CD14-positive monocyte (primary cell): ENCODE data around the gene PITRM1. TPM values are rescaled to one million over a fixed set of nuclear protein-coding genes. Genes with fewer than 3 reads are reported as not detected.

ENCODE experiments used
- DNase-seq, 3 donors: peaks; one replicate each; pipeline ENCODE4 v3.0.0-alpha.2; 2011 to 2022
- H2AFZ ChIP-seq: 2 replicates; pipeline ENCODE4 v1.6.0; 2012; ENCODE audit warnings: mild to moderate bottlenecking, low read depth, low read length, inconsistent platforms; ENCODE audit not compliant: insufficient read depth, poor library complexity, severe bottlenecking
- H3K27ac ChIP-seq, 2 donors: 1 replicate in 1 of 2; 2 replicates in 1 of 2; pipeline ENCODE4 v1.5.1; 2012 to 2013; ENCODE audit warnings: low read length in 2 of 2, control low read depth in 1 of 2, inconsistent platforms in 1 of 2, low read depth in 1 of 2, mild to moderate bottlenecking in 1 of 2
- H3K27me3 ChIP-seq, 2 donors: one replicate each; pipeline versions ENCODE4 v1.6.0 to v1.6.1; 2011 to 2013; ENCODE audit warnings: low read length in 2 of 2; ENCODE audit not compliant: control insufficient read depth in 2 of 2, insufficient read depth in 2 of 2
- H3K36me3 ChIP-seq, 2 donors: replicated peaks in 1 of 2; 1 replicate in 1 of 2; 2 replicates in 1 of 2; pipeline versions ENCODE4 v1.5.1 to v1.6.1; 2012 to 2013; ENCODE audit warnings: low read length in 2 of 2, control low read depth in 1 of 2, inconsistent platforms in 1 of 2, mild to moderate bottlenecking in 1 of 2; ENCODE audit not compliant: insufficient read depth in 2 of 2, control insufficient read depth in 1 of 2
- H3K4me1 ChIP-seq, 2 donors: 1 replicate in 1 of 2; 2 replicates in 1 of 2; pipeline versions ENCODE4 v1.5.1 to v1.6.1; 2012 to 2013; ENCODE audit warnings: low read length in 2 of 2, control low read depth in 1 of 2, inconsistent platforms in 1 of 2, mild to moderate bottlenecking in 1 of 2, moderate library complexity in 1 of 2; ENCODE audit not compliant: insufficient read depth in 2 of 2, control insufficient read depth in 1 of 2
- H3K4me2 ChIP-seq: replicated peaks from 2 replicates; pipeline ENCODE3; 2012; ENCODE audit warnings: low read length, moderate library complexity, mild to moderate bottlenecking; ENCODE audit not compliant: poor library complexity, severe bottlenecking; ENCODE audit errors: extremely low read depth
- H3K4me3 ChIP-seq, 3 experiments: fragments of 200-600 bp in 1 of 3; sonication (generic) in 1 of 3; replicated peaks in 1 of 3; 1 replicate in 2 of 3; 2 replicates in 1 of 3; pipeline ENCODE4 v1.5.1; 2011 to 2013; ENCODE audit warnings: low read length in 3 of 3, mild to moderate bottlenecking in 3 of 3, control low read depth in 2 of 3, low read depth in 2 of 3, inconsistent platforms in 1 of 3, moderate library complexity in 1 of 3
- H3K79me2 ChIP-seq: 2 replicates; pipeline ENCODE4 v1.6.0; 2012; ENCODE audit warnings: mild to moderate bottlenecking, control low read depth, inconsistent platforms, low read length, moderate library complexity; ENCODE audit not compliant: insufficient read depth
- H3K9ac ChIP-seq: 2 replicates; pipeline ENCODE4 v1.6.0; 2017; ENCODE audit warnings: low read length, mild to moderate bottlenecking; ENCODE audit not compliant: insufficient read depth, poor library complexity, severe bottlenecking
- H3K9me3 ChIP-seq, 2 donors: replicated peaks in 1 of 2; 1 replicate in 1 of 2; 2 replicates in 1 of 2; pipeline versions ENCODE4 v1.5.1 to v1.6.1; 2012 to 2013; ENCODE audit warnings: low read length in 2 of 2, control low read depth in 1 of 2; ENCODE audit not compliant: control insufficient read depth in 1 of 2, insufficient read depth in 1 of 2
- H4K20me1 ChIP-seq: 2 replicates; pipeline ENCODE4 v1.6.0; 2012; ENCODE audit warnings: mild to moderate bottlenecking, low read length, control low read depth, moderate library complexity; ENCODE audit not compliant: insufficient read depth
- H3K27ac Mint-ChIP-seq, 7 donors: one replicate each; pipeline ENCODE4 v1.8.0; 2020; ENCODE audit warnings: mild to moderate bottlenecking in 7 of 7, mixed read lengths in 7 of 7, moderate library complexity in 6 of 7, inconsistent platforms in 2 of 7
- H3K27me3 Mint-ChIP-seq, 3 donors: one replicate each; pipeline ENCODE4 v1.8.0; 2021 to 2022; ENCODE audit warnings: low read depth in 3 of 3, mild to moderate bottlenecking in 3 of 3, mixed read lengths in 3 of 3, moderate library complexity in 3 of 3, inconsistent platforms in 1 of 3
- H3K36me3 Mint-ChIP-seq, 2 donors: one replicate each; pipeline ENCODE4 v1.8.0; 2020; ENCODE audit warnings: mixed read lengths in 2 of 2, inconsistent platforms in 1 of 2, mild to moderate bottlenecking in 1 of 2
- H3K4me1 Mint-ChIP-seq: one replicate; pipeline ENCODE4 v1.8.0; 2020; ENCODE audit warnings: mild to moderate bottlenecking, mixed read lengths
- H3K4me3 Mint-ChIP-seq, 2 donors: one replicate each; pipeline ENCODE4 v1.8.0; 2020; ENCODE audit warnings: mild to moderate bottlenecking in 2 of 2, mixed read lengths in 2 of 2, moderate library complexity in 1 of 2
- H3K9me3 Mint-ChIP-seq, 7 donors: one replicate each; pipeline ENCODE4 v1.8.0; 2020 to 2022; ENCODE audit warnings: mixed read lengths in 7 of 7, mild to moderate bottlenecking in 6 of 7, moderate library complexity in 6 of 7, inconsistent platforms in 2 of 7
- WGBS: methylation state at CpG from one replicate; pipeline ENCODE4 v1.1.5; 2013; ENCODE audit warnings: missing lambda C conversion rate; ENCODE audit not compliant: insufficient coverage; 5-methylcytosine and 5-hydroxymethylcytosine counted together
- intact Hi-C, 2 donors: fragments of 100-400 bp; cut with micrococcal nuclease; formaldehyde crosslinking; loops; one replicate each; pipeline versions ENCODE4 v1.15.0 to v1.15.1; 2023
- polyA plus RNA-seq, 3 donors: library from polyadenylated mRNA; depleted of rRNA in 1 of 3; unstranded in 2 of 3; stranded (reverse) in 1 of 3; fragments of 300-500 nt in 2 of 3; fragments of >200 nt in 1 of 3; fragmentation: Illumina TruSeq in 2 of 3; gene quantifications; 1 replicate in 2 of 3; 2 replicates in 1 of 3; pipeline ENCODE4 v1.2.3, GENCODE V29; 2012 to 2021
- TF ChIP-seq, protein P1 (sequence below): fragments of 200-600 bp; IDR thresholded peaks from one replicate; pipeline ENCODE4 v1.8.0; 2022; ENCODE audit warnings: antibody characterized with exemption, mild to moderate bottlenecking

PITRM1 gene
- polyA plus RNA-seq, 3 donors: 15.3 to 45.7 (median 23.2) TPM

DNA sequence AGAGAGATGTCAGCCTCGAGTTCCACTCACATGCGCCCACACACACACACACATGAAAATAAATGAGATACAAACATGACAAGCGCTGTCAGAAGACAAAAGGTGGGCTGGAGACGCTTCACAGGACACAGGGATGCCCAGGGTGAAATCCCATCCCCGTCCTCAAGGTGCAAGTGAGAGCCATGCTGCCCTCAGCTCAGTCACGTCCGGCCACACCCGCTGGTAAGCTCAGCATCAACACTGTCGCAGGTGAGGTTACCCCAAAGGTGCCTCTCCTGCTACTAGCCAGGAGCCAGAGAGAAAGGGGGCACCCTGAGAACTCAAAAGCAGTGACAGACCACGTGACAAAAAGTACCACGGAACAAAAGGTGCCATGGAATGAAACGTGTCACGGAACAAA is 22.2 kb downstream of the PITRM1 start:
- Mint-ChIP-seq H3K27ac (peak overlapping the region in 1 of 7 donors; percentile 69), H3K4me3 (no peak overlapping the region), H3K9me3 (no peaks in the 10 kb centered on the region), H3K27me3 (no peaks in the 10 kb centered on the region), H3K36me3 (peaks cover 97 to 98% of the 10 kb centered on the region in 2 donors), H3K4me1 (no peaks in the 10 kb centered on the region)
- WGBS: 99% methylated on average over 13 of the region's 13 CpGs
- Histone ChIP-seq H3K4me3 (no peak overlapping the region), H3K4me1 (no peaks in the 10 kb centered on the region), H3K27me3 (no peaks in the 10 kb centered on the region), H3K36me3 (peaks cover 85 to 100% of the 10 kb centered on the region in 2 donors), H3K79me2 (no peaks in the 10 kb centered on the region), H3K27ac (no peak overlapping the region), H3K4me2 (no peak overlapping the region), H2AFZ (no peak overlapping the region), H3K9ac (no peak overlapping the region), H4K20me1 (no peaks in the 10 kb centered on the region), H3K9me3 (no peaks in the 10 kb centered on the region)
- intact Hi-C loops: no loop called here
- TF ChIP-seq, protein P1, sequence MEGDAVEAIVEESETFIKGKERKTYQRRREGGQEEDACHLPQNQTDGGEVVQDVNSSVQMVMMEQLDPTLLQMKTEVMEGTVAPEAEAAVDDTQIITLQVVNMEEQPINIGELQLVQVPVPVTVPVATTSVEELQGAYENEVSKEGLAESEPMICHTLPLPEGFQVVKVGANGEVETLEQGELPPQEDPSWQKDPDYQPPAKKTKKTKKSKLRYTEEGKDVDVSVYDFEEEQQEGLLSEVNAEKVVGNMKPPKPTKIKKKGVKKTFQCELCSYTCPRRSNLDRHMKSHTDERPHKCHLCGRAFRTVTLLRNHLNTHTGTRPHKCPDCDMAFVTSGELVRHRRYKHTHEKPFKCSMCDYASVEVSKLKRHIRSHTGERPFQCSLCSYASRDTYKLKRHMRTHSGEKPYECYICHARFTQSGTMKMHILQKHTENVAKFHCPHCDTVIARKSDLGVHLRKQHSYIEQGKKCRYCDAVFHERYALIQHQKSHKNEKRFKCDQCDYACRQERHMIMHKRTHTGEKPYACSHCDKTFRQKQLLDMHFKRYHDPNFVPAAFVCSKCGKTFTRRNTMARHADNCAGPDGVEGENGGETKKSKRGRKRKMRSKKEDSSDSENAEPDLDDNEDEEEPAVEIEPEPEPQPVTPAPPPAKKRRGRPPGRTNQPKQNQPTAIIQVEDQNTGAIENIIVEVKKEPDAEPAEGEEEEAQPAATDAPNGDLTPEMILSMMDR: no peak
- no peak for DNase-seq

DNA sequence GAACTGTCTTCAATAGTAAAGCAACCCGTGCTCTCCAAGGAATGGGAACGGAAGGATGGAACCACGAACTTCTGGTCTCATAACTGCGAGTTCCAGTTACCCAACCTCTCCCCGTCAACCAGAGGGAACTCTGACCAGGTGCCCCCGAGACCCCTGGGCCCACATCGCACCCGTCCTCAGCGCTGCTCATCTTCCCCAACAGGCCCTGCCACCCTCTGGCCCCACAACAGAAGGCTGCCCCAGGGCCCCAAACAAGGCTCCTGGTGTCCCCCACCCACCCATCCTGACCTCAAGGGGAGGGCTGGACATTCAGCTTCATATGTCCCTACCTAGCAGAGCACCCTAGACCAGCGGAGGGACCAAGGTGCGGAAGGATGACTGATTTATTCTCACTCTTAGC is 22.7 kb downstream of the PITRM1 start:
- no peak for DNase-seq
- peaks cover 97 to 98% of the 10 kb centered on the region in 2 donors for H3K36me3 Mint-ChIP-seq
- H3K9me3 Mint-ChIP-seq: no peaks in the 10 kb centered on the region
- TF ChIP-seq, protein P1: no peak
- peak overlapping the region in 2 of 7 donors; percentile 6 to 69 for H3K27ac Mint-ChIP-seq
- no peaks in the 10 kb centered on the region for H3K27me3 ChIP-seq
- H4K20me1 ChIP-seq: no peaks in the 10 kb centered on the region
- no peaks in the 10 kb centered on the region for H3K9me3 ChIP-seq
- H3K4me3 ChIP-seq: no peak overlapping the region
- H3K9ac ChIP-seq: no peak overlapping the region
- H3K4me2 ChIP-seq: no peak overlapping the region
- H3K4me3 Mint-ChIP-seq: no peak overlapping the region
- WGBS: 72% methylated on average over 10 of the region's 11 CpGs
- intact Hi-C loops: no loop called here
- peaks cover 85 to 100% of the 10 kb centered on the region in 2 donors for H3K36me3 ChIP-seq
- no peaks in the 10 kb centered on the region for H3K27me3 Mint-ChIP-seq
- no peak overlapping the region for H3K27ac ChIP-seq
- H3K79me2 ChIP-seq: no peaks in the 10 kb centered on the region
- no peak overlapping the region for H2AFZ ChIP-seq
- no peaks in the 10 kb centered on the region for H3K4me1 ChIP-seq
- H3K4me1 Mint-ChIP-seq: no peaks in the 10 kb centered on the region
